ENCODE measurements around the gene TAF4. TPM values are rescaled to one million over a fixed set of nuclear protein-coding genes. Genes with fewer than 3 reads are reported as not detected.
"Not testable (repeated sequence)": the region's sequence is repeated elsewhere in the genome, so short reads cannot be mapped to it uniquely, and the experiment has no call there.

The TAF4 gene
- total RNA-seq (2014; rRNA removed; shearing (Covaris generic); ENCODE audit: low replicate concordance): 3.7 and 6.0 TPM in 2 replicates

- DNase-seq (ENCODE audit: low read depth): peak; percentile 74
- in situ Hi-C loops (cut with HindIII; ENCODE audit: low pct_unique_long_range_greater_than_20kb, low sequenced_read_pairs): no loop called here
Measured at GRCh38 chr20:62065674-62066338, at the start of gene TAF4. Gene TAF4, minus strand, starts transcription at chr20:62065881. Its CDS starts 71 bp downstream, at chr20:62065810.

- in situ Hi-C loops (cut with HindIII; ENCODE audit: low pct_unique_long_range_greater_than_20kb, low sequenced_read_pairs): no loop called here
- no peak for DNase-seq (ENCODE audit: low read depth)
Measured at GRCh38 chr20:62114894-62115293, 49.2 kb upstream of the TAF4 start.

- in situ Hi-C loops (cut with HindIII; ENCODE audit: low pct_unique_long_range_greater_than_20kb, low sequenced_read_pairs): no loop called here
- no peak for DNase-seq (ENCODE audit: low read depth)
Measured at GRCh38 chr20:62112368-62112767, 46.7 kb upstream of the TAF4 start.

DNA sequence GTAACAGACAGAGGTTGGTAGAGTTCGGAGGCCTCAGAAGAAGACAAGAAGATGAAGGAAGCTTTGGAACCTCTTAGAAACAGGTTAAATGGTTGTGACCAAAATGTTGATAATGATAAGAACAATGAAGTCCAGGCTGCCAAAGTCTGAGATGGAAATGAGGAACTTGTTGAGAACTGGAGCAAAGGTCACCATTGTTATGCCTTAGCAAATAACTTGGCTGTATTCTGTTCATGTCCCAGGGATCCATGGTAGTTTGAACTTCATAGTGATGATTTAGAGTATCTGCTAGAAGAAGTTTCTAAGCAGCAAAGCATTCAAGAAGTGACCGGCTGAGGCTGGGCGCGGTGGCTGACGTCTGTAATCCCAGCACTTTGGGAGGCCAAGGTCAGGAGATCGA, 45.5 kb upstream of the TAF4 start:
- in situ Hi-C loops (cut with HindIII; ENCODE audit: low pct_unique_long_range_greater_than_20kb, low sequenced_read_pairs): no loop called here
- no peak for DNase-seq (ENCODE audit: low read depth)

GRCh38 chr20:62105592-62105991, 39.9 kb upstream of the TAF4 start:
- in situ Hi-C loops (cut with HindIII; ENCODE audit: low pct_unique_long_range_greater_than_20kb, low sequenced_read_pairs): no loop called here
- no peak for DNase-seq (ENCODE audit: low read depth)

DNA sequence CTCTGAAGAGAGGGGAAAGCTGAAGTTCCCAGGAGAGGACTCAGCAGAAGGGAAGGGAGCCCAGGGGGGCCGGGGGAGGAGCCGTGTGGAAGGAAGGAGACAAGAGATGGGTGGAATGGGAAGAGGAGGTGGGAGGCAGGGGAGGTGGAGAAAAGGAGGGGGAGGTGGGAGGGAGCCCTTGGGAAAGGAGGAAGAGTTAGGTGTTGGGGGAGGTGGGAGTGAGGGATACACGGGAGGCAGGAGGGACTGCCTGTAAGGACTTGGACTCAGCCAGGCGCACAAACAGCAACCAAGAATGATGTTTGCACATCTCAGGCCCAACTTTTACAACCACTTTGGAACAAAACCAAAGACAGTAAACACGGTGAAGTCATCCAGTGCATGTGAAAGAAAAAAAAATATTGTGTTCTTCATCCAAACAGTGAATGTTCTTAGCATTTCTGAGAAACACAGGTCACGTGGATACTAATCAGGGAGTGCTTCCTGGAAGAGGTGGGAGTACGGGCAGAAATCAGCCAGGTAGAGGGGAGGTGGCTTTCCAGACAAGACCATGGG, 39.2 kb upstream of the TAF4 start:
- in situ Hi-C loops (cut with HindIII; ENCODE audit: low pct_unique_long_range_greater_than_20kb, low sequenced_read_pairs): no loop called here
- DNase-seq (ENCODE audit: low read depth): no peak

DNA sequence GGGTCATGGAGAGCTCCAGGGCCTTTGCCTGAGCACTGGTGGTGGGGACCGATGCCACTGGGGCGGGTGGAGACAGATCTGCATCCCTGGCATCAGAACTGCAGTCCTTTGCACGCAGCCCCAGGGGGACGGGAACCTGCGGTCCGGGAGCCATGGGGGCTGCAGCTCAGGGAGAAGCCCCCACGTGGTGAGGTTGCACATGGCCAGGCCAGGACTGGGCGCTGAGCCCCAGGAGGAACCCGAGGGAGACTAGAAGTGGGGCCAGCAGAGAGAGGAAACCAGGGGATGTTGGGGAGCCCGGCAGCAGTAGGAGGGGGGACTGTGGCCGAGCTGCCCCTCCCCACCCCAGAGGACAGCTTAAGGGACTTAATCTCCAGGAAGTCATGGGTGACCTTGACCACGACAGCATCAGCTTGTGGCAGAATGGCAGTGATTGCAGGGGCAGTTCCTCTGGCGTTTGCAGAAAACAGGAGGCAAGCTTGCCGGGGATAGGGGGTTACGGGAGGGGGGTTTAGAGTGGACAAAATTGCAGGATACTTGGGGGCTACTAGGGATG, 38.6 kb upstream of the TAF4 start:
- in situ Hi-C loops (cut with HindIII; ENCODE audit: low pct_unique_long_range_greater_than_20kb, low sequenced_read_pairs): no loop called here
- DNase-seq (ENCODE audit: low read depth): no peak

GRCh38 chr20:62103508-62104233, 38.0 kb upstream of the TAF4 start:
- in situ Hi-C loops (cut with HindIII; ENCODE audit: low pct_unique_long_range_greater_than_20kb, low sequenced_read_pairs): no loop called here
- DNase-seq (ENCODE audit: low read depth): no peak

DNA sequence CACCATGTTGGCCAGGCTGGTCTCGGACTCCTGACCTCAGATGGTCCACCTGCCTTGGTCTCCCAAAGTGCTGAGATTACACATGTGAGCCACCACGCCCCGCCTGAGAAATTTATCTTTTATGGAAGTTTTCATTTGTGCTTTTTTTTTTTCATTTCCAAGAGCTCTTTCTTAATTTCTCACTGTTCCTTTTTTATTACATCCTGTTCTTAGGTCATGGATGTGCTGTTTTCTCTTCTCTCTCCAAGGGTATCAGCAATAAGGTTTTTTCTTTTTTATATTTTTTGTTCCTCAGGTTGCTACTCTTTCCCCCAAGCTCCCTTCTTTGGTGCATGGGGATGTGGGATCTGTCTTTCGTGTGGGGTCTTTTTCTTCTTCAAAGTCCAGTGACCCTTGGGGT, 35.4 kb upstream of the TAF4 start:
- DNase-seq (ENCODE audit: low read depth): no peak
- in situ Hi-C loops (cut with HindIII; ENCODE audit: low pct_unique_long_range_greater_than_20kb, low sequenced_read_pairs): no loop called here

GRCh38 chr20:62097881-62098407, 32.3 kb upstream of the TAF4 start:
- in situ Hi-C loops (cut with HindIII; ENCODE audit: low pct_unique_long_range_greater_than_20kb, low sequenced_read_pairs): no loop called here
- DNase-seq (ENCODE audit: low read depth): no peak

- no peak for DNase-seq (ENCODE audit: low read depth)
- in situ Hi-C loops (cut with HindIII; ENCODE audit: low pct_unique_long_range_greater_than_20kb, low sequenced_read_pairs): no loop called here
Measured at GRCh38 chr20:62096421-62097380, 31.0 kb upstream of the TAF4 start.

GRCh38 chr20:62089393-62089792, 23.7 kb upstream of the TAF4 start:
- no peak for DNase-seq (ENCODE audit: low read depth)
- in situ Hi-C loops (cut with HindIII; ENCODE audit: low pct_unique_long_range_greater_than_20kb, low sequenced_read_pairs): no loop called here

DNA sequence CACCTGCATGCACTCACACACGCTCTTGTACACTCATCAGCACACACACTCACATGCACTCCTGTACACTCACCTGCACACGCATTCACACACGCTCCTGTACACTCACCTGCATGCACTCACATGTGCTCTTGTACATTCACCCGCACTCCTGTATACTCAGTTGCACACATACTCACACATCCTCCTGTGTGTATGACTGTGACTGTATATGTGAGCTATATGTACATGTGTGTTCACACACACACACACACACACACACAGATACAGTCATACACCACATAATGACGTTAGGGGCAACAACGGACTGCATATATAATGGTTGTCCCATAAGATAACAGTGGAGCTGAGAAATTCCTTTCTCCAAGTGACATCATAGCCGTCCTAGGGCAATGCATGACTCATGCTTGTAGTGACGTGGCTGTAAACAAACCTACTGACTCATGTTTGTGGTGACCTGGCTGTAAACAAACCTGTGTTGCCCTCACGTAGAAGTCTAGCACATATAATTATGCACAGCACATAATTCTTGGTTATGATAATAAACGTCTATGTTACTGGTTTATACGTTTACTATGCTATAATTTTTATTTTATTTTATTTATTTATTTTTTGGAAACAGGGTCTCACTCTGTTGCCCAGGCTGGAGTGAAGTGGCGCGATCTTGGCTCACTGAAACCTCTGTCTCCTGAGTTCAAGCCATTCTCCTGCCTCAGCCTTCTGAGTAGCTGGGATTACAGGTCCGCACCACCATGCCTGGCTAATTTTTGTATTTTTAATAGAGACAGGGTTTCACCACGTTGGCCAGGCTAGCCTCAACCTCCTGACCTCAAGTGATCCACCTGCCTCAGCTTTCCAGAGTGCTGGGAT, 22.8 kb upstream of the TAF4 start:
- in situ Hi-C loops (cut with HindIII; ENCODE audit: low pct_unique_long_range_greater_than_20kb, low sequenced_read_pairs): no loop called here
- peak; percentile 68 for DNase-seq (ENCODE audit: low read depth)

DNA sequence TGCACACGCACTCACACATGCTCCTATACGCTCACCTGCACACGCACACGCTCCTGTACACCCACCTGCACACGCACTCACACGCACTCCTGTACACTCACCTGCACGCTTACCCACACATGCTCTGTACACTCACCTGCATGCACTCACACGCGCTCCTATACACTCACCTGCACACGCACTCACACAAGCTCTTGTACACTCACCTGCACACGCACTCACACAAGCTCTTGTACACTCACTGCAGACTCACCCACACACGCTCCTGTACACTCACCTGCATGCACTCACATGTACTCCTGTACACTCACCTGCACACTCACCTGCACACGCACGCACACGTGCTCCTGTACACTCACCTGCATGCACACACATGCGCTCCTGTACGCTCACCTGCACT, 22.0 kb upstream of the TAF4 start:
- in situ Hi-C loops (cut with HindIII; ENCODE audit: low pct_unique_long_range_greater_than_20kb, low sequenced_read_pairs): no loop called here
- no peak for DNase-seq (ENCODE audit: low read depth)

- no peak for DNase-seq (ENCODE audit: low read depth)
Measured at GRCh38 chr20:62087227-62087626, 21.5 kb upstream of the TAF4 start.

DNA sequence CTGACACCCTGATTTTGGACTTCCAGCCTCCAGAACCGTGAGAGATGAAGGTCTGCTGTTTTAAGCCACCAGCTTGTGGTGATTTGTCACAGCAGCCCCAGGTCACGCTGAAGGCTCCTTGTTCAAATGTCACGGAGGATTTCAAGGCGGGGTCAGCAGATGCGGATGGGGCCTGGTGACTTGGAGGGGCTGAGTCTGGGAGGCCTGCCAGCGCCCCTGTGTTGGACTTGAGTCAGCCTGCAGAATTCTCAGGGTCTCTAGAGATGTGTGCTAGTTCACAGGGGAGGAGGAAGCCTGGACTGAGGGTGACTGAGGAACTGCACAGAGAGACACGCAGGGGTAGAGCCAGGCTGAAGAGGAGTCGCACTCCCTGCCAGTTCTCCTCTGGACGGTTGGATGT, 19.5 kb upstream of the TAF4 start:
- in situ Hi-C loops (cut with HindIII; ENCODE audit: low pct_unique_long_range_greater_than_20kb, low sequenced_read_pairs): no loop called here
- DNase-seq (ENCODE audit: low read depth): no peak

More at GRCh38 chr20:62087227-62087626, 21.5 kb upstream of the TAF4 start:
- in situ Hi-C loops (cut with HindIII; ENCODE audit: low pct_unique_long_range_greater_than_20kb, low sequenced_read_pairs): no loop called here

- DNase-seq (ENCODE audit: low read depth); in situ Hi-C loops (cut with HindIII; ENCODE audit: low pct_unique_long_range_greater_than_20kb, low sequenced_read_pairs): not testable (repeated sequence)
Measured at GRCh38 chr20:62084224-62084623, 18.5 kb upstream of the TAF4 start.

All from Caki2 (cell line).